HG02870 (cell line): Measurements from ENCODE around the gene RDM1.

Source experiments
- ATAC-seq: cut with Tn5 transposase; IDR thresholded peaks from one replicate; pipeline ENCODE4 v1.9.1; 2021; ENCODE audit warnings: mild to moderate bottlenecking, moderate library complexity; ENCODE audit not compliant: unreplicated experiment

RDM1 gene

DNA sequence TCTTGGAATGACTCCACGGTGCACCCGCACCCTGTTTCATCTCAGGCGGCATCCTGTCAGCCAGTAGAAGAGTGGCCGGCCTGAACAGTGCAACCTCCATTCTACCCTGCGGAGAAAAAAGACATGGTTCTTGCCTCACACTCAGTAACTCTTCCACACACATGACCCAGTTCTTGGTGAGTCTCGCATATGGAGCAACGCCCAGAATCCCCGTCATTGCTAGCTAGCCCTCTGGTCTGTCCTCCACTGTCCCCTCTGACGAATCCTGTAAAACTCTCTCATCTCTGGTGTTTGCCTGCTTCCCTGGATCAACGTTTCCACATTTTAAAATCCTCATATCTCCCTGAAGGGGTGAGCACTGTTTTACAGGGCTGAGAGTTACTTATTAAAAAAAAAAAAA is 4.2 kb upstream of the RDM1 start:
- ATAC-seq: no peak

GRCh38 chr17:35932586-35932985 is 2.0 kb upstream of the RDM1 start:
- ATAC-seq: no peak

DNA sequence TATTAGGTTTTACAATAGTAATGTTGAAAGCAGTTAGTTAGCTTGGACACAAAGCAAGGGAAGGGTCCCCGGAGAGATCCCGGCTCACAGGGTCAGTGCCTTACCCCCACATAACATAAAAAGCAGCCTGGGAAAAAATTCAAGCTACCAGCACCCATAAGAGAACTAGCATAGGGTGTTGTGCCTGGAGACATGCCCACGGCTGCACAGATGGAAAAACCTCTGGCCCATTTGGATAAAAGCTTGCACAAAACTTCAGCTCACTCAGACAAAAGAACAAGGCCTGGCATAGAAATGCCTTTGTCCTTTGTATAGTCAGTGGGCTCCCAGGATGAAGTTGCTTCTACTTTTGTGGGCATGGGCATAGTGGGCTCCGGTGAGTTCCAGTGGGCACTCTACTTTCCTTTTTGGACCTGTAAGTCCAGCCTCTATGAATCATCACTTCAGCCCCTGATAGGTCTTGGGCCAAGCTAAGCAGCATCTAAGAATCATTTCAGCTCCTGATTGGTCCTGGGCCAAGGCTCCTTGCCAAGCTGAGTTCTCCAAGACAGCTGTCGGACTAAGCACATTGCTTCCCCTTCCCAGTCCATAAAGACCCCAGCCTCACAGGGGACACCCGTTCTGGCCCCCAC is 1.3 kb upstream of the RDM1 start:
- no peak for ATAC-seq

GRCh38 chr17:35927714-35928113 is 2.9 kb downstream of the RDM1 start:
- no peak for ATAC-seq

- ATAC-seq: no peak
These were observed 6.9 kb downstream of the RDM1 start for GRCh38 chr17:35923609-35924114.

GRCh38 chr17:35920229-35920628 is 10.3 kb downstream of the RDM1 start:
- ATAC-seq: no peak

- ATAC-seq: no peak
These were observed 11.9 kb downstream of the RDM1 start for GRCh38 chr17:35918665-35919064.

GRCh38 chr17:35917519-35918213 is 12.9 kb downstream of the RDM1 start:
- ATAC-seq: no peak

- no peak for ATAC-seq
These were observed 15.2 kb downstream of the RDM1 start for GRCh38 chr17:35915153-35915964.

GRCh38 chr17:35914354-35914753 is 16.2 kb downstream of the RDM1 start:
- no peak for ATAC-seq

DNA sequence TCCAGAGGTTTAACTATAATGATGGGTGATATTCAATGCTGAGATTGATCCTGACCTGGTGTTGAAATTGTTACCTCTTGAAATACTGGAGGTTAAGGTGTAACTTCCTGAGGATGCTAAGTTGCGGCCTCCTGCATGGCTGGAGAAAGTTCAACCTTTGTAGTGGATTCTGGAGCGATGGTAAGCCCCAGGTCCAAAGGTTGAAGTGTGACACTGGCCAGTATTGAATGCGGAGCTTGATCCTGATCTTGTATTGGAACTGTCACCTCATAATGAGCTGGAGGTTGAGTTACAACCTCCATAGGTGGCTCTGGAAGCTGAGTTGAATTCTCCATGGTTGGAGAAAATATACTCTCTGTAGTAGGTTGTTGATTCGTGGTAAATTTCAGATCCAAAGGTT is 17.0 kb downstream of the RDM1 start:
- ATAC-seq: no peak

- no peak for ATAC-seq
These were observed 17.6 kb downstream of the RDM1 start for GRCh38 chr17:35912942-35913341.

DNA sequence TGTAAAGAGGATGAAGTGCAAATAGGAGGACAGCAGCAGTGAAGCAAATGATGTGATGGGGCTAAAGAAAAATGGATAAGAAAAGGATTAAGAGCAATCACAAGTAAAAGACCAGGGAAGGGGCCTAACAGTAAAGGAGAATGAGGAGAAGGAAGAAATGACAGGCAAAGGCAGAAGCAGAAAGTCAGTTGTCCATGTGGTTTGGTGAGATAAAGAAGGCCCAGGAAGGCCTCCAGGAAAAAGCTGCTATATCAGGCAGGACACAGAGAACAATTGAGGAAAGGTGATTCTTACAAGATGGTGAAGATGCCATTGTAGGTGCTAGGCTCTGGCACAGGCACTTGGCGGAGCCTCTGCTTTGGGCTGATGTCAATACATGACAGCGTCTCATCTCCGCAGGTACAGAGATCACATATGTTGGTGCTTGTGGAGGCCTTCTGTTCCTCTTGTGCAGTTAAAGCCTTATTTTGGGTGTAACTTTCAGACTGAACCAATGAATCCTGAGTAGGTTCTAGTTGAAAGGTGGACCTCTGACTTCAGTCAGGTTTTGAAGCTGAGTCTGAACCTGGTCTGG is 18.1 kb downstream of the RDM1 start:
- ATAC-seq: no peak

DNA sequence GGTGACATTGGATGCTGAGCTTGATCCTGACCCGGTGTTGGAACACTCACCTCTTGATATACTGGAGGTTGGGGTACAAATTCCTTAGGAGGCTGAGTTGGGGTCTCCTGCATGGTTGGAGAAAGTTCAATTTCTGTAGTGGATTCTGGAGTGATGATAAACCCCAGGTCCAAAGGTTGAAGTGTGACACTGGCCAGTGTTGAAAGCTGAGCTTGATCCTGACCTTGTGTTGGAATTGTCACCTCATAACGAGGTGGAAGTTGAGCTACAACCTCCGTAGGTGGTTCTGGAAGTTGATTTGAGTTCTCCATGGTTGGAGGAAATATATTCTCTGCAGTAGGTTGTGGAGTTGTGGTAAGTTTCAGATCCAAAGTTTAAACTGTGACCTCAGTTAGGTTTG is 21.2 kb downstream of the RDM1 start:
- ATAC-seq: no peak

DNA sequence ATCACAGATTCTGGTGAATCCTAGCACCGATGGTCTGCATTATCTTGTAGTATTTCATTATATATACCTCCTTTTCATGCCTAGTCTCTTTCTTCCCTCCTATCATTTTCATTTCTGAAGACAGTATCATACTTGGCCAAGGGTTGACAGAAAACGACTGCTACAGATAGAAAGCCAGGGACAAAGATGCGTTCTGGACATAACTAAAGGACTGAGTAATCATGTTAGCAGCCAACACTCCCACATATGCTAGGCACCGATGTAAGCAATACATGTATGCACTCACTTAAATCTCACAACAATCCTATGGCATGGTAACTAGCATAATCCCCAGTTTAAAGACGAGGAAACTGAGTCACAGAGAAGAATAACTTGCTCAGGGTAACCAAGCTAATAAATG is 22.9 kb downstream of the RDM1 start:
- ATAC-seq: no peak

GRCh38 chr17:35906926-35907637 is 23.5 kb downstream of the RDM1 start:
- no peak for ATAC-seq

DNA sequence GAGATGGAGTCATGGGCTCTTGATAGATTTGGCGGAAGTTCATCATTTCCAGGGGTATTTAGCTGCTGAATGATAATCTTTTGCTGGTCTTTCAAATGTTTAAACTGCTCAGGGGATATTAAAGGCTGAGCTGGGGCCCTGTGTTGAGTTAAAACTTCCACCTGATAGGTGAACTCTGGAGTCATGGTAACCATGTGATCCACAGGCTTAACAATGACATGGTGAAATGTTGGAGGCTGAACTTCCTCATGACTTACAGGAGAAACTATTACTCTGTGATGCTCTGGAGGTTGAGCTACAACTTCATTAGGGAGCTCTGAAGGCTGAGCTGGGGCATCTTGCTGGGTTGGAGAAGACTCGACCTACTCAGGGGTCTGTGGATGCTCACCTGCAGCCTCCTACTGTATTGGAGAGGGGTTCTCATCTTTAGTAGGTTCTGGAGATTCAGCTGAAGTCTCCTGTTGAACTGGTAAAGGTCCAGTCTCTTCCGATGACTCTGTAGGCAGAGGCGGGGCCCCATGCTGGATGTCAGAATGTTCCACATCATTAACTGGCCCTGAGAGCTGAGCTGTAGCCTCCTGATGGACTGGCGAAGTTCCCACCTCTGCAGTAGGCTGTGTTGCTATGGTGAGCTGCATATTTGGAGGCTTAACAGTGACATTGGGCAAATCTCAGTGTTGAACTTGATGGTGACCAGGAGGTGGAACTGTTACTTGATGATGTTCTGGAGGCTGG is 24.2 kb downstream of the RDM1 start:
- no peak for ATAC-seq

GRCh38 chr17:35903451-35903850 is 27.1 kb downstream of the RDM1 start:
- no peak for ATAC-seq

- no peak for ATAC-seq
These were observed 28.9 kb downstream of the RDM1 start for GRCh38 chr17:35901631-35902175.
